Measurements from ENCODE around the gene DGUOK.
"Not testable (repeated sequence)": the region's sequence is repeated elsewhere in the genome, so short reads cannot be mapped to it uniquely, and the experiment has no call there.

DGUOK gene

GRCh38 chr2:73921581-73921980 lies 5.1 kb upstream of the DGUOK start:
- no peak for DNase-seq

GRCh38 chr2:73922681-73923080 lies 4.0 kb upstream of the DGUOK start:
- no peak for DNase-seq

GRCh38 chr2:73925033-73925704 lies 1.5 kb upstream of the DGUOK start:
- no peak for DNase-seq

GRCh38 chr2:73925853-73926492 lies 707 bp upstream of the DGUOK start:
- DNase-seq = no peak

GRCh38 chr2:73927344-73927743 lies 664 bp downstream of the DGUOK start:
- DNase-seq = no peak

GRCh38 chr2:73928963-73929347 lies 2.3 kb downstream of the DGUOK start:
- no peak for DNase-seq

GRCh38 chr2:73930386-73930785 lies 3.7 kb downstream of the DGUOK start:
- no peak for DNase-seq

GRCh38 chr2:73931531-73932500 lies 5.1 kb downstream of the DGUOK start:
- no peak for DNase-seq

- no peak for DNase-seq
Measured at GRCh38 chr2:73933194-73933593, 6.5 kb downstream of the DGUOK start.

GRCh38 chr2:73935641-73936040 lies 9.0 kb downstream of the DGUOK start:
- DNase-seq = no peak

- no peak for DNase-seq
Measured at GRCh38 chr2:73937103-73937885, 10.6 kb downstream of the DGUOK start.

GRCh38 chr2:73937899-73938298 lies 11.2 kb downstream of the DGUOK start:
- DNase-seq = no peak

- peak; percentile 32 for DNase-seq
Measured at GRCh38 chr2:73938718-73939352, 12.2 kb downstream of the DGUOK start.

- DNase-seq = no peak
Measured at GRCh38 chr2:73939419-73939818, 12.7 kb downstream of the DGUOK start.

GRCh38 chr2:73940066-73940465 lies 13.4 kb downstream of the DGUOK start:
- not testable (repeated sequence) for DNase-seq

- no peak for DNase-seq
Measured at GRCh38 chr2:73942664-73943063, 16.0 kb downstream of the DGUOK start.

- DNase-seq = no peak
Measured at GRCh38 chr2:73944714-73945113, 18.0 kb downstream of the DGUOK start.

GRCh38 chr2:73946215-73946614 lies 19.5 kb downstream of the DGUOK start:
- no peak for DNase-seq

- no peak for DNase-seq
Measured at GRCh38 chr2:73946666-73947065, 20.0 kb downstream of the DGUOK start.

- no peak for DNase-seq
Measured at GRCh38 chr2:73947412-73948018, 20.8 kb downstream of the DGUOK start.

GRCh38 chr2:73949802-73950201 lies 23.1 kb downstream of the DGUOK start:
- no peak for DNase-seq
